ENCODE results near the gene LDLRAD2.

GRCh38 chr1:21839337-21840037 is 27.4 kb downstream of the LDLRAD2 start:
- TF ChIP-seq, protein P1, sequence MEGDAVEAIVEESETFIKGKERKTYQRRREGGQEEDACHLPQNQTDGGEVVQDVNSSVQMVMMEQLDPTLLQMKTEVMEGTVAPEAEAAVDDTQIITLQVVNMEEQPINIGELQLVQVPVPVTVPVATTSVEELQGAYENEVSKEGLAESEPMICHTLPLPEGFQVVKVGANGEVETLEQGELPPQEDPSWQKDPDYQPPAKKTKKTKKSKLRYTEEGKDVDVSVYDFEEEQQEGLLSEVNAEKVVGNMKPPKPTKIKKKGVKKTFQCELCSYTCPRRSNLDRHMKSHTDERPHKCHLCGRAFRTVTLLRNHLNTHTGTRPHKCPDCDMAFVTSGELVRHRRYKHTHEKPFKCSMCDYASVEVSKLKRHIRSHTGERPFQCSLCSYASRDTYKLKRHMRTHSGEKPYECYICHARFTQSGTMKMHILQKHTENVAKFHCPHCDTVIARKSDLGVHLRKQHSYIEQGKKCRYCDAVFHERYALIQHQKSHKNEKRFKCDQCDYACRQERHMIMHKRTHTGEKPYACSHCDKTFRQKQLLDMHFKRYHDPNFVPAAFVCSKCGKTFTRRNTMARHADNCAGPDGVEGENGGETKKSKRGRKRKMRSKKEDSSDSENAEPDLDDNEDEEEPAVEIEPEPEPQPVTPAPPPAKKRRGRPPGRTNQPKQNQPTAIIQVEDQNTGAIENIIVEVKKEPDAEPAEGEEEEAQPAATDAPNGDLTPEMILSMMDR (IDR thresholded peaks at IDR 0.05), result no peak
- TF ChIP-seq POLR2A (IDR thresholded peaks at IDR 0.05; ENCODE audit: low read length) (no peak), ESRRA (IDR thresholded peaks at IDR 0.05; ENCODE audit: borderline replicate concordance, low read length) (no peak), CBX2 (IDR thresholded peaks at IDR 0.05; ENCODE audit: borderline replicate concordance, low read depth) (no peak), RFX5 (IDR thresholded peaks at IDR 0.05) (no peak), MAZ (IDR thresholded peaks at IDR 0.05; ENCODE audit: borderline replicate concordance, low read depth, low read length) (no peak), JUN (IDR thresholded peaks at IDR 0.05) (no peak), USF2 (IDR thresholded peaks at IDR 0.05) (no peak)
- TF ChIP-seq, protein P2, sequence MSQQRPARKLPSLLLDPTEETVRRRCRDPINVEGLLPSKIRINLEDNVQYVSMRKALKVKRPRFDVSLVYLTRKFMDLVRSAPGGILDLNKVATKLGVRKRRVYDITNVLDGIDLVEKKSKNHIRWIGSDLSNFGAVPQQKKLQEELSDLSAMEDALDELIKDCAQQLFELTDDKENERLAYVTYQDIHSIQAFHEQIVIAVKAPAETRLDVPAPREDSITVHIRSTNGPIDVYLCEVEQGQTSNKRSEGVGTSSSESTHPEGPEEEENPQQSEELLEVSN (IDR thresholded peaks at IDR 0.05; ENCODE audit: borderline replicate concordance, low read depth), result no peak

Data from A549 (cell line).